GM18870 (cell line): ENCODE measurements around the gene HLA-A.

Source experiments
- ATAC-seq: cut with Tn5 transposase; IDR thresholded peaks from one replicate; pipeline ENCODE4 v1.9.1; 2021; ENCODE audit warnings: moderate library complexity; ENCODE audit not compliant: unreplicated experiment

The HLA-A gene

GRCh38 chr6:29933955-29934354, 8.4 kb upstream of the HLA-A start:
- no peak for ATAC-seq

DNA sequence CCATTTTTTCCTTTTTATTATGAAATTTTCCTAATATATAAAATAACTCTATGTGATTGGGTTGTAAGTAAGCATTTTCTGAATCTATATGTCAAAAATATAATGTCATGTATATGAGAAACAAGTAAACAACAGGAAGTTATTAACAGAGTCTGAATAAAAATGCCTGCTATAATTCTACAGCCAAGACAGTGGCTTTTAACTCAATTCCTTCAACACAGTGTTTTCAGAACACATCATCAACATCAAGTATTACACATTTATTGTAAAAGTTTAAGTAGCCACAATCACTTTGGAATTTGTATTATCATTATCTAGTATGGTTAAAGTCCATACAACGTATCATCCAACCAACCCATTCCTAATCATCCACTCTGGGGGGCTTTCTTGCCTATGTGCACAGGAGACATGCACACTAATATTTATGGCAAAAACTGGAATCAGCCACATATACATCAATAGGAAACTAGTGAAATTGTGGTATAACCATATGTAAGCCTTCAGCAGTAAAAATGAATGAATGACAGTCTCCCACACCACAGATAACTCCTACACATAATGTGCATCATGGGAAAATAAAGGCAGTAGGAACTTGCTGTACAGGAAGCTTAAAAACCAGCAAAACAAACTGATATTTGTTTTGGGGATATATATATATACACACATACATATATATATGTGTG, 6.9 kb upstream of the HLA-A start:
- ATAC-seq = no peak

DNA sequence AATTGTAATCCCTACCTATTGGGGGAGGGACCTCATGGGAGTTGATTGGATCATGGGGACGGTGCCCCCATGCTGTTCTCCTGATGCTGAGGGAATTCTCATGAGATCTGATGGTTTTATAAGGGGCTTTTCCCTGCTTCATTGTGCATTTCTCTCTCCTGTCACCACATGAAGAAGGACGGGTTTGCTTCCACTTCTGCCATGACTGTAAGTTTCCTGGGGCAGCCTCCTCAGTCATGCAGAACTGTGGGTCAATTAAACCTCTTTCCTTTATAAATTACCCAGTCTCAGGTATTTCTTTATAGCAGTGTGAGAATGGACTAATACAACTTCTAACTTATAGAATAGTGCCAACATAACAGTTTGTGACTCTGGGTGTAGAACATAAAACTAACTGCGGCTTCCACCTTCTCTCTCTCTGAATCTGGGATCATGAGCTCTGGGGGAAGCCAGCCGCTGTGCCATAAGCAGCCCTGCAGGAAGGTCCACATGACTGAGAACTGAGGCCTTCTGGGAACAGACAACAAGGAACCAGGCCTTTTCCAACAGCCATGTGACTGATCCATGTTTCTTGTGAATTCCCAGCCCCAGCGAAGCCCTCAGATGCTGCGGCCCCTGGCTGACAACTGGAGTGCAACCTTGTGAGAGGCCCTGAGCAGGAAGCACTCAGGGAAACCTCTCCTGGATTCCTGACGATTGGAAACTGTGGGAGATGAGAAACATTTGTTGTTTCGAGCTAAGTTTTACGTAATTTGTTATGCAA, 3.4 kb upstream of the HLA-A start:
- no peak for ATAC-seq

- ATAC-seq = no peak
Observed at GRCh38 chr6:29941016-29941415, 1.3 kb upstream of the HLA-A start.

- no peak for ATAC-seq
Observed at GRCh38 chr6:29941471-29941870, 861 bp upstream of the HLA-A start.

DNA sequence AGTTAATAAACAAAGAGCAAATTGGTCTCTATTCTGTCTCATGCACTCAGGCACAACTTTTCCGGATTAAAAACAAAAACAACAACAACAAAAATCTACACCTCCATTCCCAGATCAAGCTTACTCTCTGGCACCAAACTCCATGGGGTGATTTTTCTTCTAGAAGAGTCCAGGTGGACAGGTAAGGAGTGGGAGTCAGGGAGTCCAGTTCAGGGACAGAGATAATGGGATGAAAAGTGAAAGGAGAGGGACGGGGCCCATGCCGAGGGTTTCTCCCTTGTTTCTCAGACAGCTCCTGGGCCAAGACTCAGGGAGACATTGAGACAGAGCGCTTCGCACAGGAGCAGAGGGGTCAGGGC, 437 bp upstream of the HLA-A start:
- ATAC-seq = peak; percentile 3

DNA sequence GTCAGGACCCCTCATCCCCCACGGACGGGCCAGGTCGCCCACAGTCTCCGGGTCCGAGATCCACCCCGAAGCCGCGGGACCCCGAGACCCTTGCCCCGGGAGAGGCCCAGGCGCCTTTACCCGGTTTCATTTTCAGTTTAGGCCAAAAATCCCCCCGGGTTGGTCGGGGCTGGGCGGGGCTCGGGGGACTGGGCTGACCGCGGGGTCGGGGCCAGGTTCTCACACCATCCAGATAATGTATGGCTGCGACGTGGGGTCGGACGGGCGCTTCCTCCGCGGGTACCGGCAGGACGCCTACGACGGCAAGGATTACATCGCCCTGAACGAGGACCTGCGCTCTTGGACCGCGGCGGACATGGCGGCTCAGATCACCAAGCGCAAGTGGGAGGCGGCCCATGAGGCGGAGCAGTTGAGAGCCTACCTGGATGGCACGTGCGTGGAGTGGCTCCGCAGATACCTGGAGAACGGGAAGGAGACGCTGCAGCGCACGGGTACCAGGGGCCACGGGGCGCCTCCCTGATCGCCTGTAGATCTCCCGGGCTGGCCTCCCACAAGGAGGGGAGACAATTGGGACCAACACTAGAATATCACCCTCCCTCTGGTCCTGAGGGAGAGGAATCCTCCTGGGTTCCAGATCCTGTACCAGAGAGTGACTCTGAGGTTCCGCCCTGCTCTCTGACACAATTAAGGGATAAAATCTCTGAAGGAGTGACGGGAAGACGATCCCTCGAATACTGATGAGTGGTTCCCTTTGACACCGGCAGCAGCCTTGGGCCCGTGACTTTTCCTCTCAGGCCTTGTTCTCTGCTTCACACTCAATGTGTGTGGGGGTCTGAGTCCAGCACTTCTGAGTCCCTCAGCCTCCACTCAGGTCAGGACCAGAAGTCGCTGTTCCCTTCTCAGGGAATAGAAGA, 978 bp downstream of the HLA-A start:
- ATAC-seq = no peak

GRCh38 chr6:29945281-29945820, 3.0 kb downstream of the HLA-A start:
- ATAC-seq = no peak

DNA sequence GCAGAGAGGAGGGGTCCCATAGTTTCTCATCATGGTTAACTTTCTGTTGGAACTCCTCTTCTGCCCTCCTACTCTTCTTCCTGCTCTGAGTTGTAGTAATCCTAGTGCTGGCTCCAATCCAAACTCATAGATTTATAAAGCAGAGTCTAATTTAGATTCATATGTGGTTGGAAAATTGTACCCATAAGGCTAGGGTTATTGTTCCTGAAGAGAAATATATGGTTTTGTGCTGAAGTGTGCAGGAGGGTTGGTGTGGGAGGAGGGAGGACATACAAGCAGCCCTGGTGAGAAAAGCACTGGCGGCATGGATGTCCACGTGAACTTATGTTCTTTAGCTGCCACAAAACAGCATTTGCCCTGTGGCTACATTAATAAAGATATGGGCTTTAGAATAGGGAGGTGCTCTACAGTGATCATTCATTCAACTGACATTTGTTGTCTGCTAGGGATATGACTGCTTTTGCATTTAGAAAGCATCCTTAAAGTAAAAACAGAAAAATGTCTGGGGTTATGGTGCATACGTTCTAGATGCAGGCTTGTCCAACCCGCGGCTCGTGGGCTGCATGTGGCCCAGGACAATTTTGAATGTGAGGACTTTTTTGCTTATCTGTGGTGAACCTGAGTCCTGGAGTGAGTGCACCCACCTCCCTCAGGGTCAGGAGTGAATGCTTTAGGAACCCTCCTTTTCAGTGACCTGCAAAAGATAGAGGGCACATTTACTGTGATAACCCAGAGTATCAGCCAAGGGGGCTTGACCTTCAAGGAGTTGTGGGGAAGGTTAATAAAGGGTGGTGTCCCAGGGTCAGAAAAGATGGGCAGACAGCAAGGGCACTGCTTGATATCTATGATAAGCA, 4.1 kb downstream of the HLA-A start:
- no peak for ATAC-seq

- no peak for ATAC-seq
Observed at GRCh38 chr6:29947077-29947980, 5.0 kb downstream of the HLA-A start.

- no peak for ATAC-seq
Observed at GRCh38 chr6:29948277-29948676, 5.9 kb downstream of the HLA-A start.

GRCh38 chr6:29949934-29950333, 7.6 kb downstream of the HLA-A start:
- no peak for ATAC-seq

DNA sequence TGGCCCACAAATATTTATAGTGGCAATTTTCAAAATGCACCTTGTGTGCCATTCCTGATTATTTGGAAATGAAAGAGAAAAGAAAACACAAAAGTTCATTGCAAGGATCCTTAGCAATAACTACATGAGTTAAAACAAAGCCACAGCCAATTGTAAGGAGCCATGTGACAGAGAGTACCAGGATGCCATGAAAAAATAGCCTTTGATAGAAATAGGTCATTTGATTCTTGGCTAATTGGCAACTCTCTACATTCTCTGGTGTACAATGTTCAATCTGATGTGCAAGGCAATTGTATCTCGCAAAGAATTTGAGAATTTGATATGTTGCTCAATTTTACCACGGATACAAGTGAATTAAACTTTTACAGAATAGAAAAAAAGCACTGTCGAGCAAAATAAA, 9.6 kb downstream of the HLA-A start:
- ATAC-seq = no peak

- no peak for ATAC-seq
Observed at GRCh38 chr6:29953001-29953441, 10.7 kb downstream of the HLA-A start.

DNA sequence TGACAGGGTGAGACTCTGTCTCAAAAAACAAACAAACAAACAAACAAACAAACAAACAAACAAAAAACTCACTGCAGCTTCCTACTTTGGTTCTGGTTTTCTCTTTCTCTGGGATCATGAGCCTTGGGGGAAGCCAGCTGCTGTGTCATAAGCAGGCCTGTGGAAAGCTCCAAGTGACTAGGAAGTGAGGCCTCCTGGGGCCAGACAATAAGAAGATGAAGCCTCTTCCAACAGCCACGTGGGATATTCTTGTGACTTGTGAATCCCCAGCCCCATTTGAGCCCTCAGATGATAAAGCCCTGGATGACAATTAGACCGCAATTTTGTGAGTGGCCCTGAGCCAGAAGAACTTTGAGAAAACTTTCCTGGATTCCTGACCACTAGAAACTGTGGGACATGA, 11.4 kb downstream of the HLA-A start:
- ATAC-seq = no peak

GRCh38 chr6:29954272-29954671, 11.9 kb downstream of the HLA-A start:
- no peak for ATAC-seq

- no peak for ATAC-seq
Observed at GRCh38 chr6:29955783-29956182, 13.5 kb downstream of the HLA-A start.

DNA sequence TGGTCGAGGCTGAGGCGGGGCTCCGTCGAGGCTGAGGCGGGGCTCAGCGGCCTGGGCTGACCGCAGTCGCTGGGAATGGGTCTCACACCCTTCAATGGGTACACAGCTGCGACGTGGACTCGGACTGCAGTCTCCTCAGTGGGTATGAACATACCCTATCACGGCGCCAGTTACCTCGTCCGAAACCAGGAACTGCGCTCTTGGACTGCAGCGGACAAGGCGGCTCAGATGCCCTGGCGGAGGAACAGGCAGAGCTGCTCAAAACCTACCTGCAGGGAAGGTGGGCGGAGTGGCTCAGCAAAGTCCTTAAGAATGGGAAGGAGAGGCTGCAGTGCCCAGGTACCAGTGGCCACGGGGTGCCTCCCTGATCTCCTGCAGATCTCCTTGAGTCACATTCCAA, 14.2 kb downstream of the HLA-A start:
- no peak for ATAC-seq

- ATAC-seq = no peak
Observed at GRCh38 chr6:29958046-29958445, 15.7 kb downstream of the HLA-A start.
